Muscle layer of duodenum (tissue), 2 donors: ENCODE results near the gene BID.

ENCODE experiments used
- H3K27ac ChIP-seq: one replicate; pipeline ENCODE4 v1.7.0; 2013; ENCODE audit warnings: mild to moderate bottlenecking, low read length
- H3K27me3 ChIP-seq: one replicate; pipeline ENCODE4 v1.7.0; 2013; ENCODE audit warnings: low read depth, mild to moderate bottlenecking, control low read depth, low read length
- H3K36me3 ChIP-seq, 2 donors: one replicate each; pipeline ENCODE4 v1.7.0; 2013; ENCODE audit warnings: low read length in 2 of 2, control low read depth in 1 of 2, mild to moderate bottlenecking in 1 of 2; ENCODE audit not compliant: insufficient read depth in 2 of 2, control insufficient read depth in 1 of 2
- H3K4me1 ChIP-seq, 2 donors: one replicate each; pipeline ENCODE4 v1.7.0; 2013; ENCODE audit warnings: low read length in 2 of 2, mild to moderate bottlenecking in 2 of 2, control low read depth in 1 of 2, moderate library complexity in 1 of 2; ENCODE audit not compliant: insufficient read depth in 2 of 2, control insufficient read depth in 1 of 2
- H3K4me3 ChIP-seq, 2 donors: one replicate each; pipeline ENCODE4 v1.7.0; 2013; ENCODE audit warnings: low read length in 2 of 2, low read depth in 1 of 2, mild to moderate bottlenecking in 1 of 2
- H3K9me3 ChIP-seq, 2 donors: one replicate each; pipeline ENCODE4 v1.7.0; 2013; ENCODE audit warnings: low read length in 2 of 2, control low read depth in 1 of 2, mild to moderate bottlenecking in 1 of 2; ENCODE audit not compliant: control insufficient read depth in 1 of 2
- donor health status: healthy.

Gene BID

DNA sequence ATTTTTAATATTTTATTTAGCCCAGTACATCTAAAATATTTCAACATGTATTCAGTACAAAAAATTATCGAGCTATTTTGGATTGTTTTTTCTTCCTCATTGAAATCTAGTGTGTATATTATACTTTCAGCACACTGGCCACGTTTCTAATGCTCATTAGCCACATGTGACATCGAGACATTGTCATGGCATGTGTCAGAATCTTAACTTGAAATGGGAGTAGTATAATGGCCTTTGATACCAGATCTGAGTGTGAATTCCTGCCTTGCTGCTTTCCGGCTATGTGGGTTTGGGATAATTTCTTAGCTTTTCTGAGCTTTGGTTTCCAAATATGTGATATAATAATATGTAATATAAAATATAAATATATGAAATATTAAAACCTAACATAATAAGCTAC lies 81.4 kb downstream of the BID start:
- Histone ChIP-seq H3K27me3 (no peaks in the 10 kb centered on the region), H3K9me3 (no peaks in the 10 kb centered on the region), H3K27ac (no peak overlapping the region), H3K4me3 (no peak overlapping the region), H3K36me3 (peaks cover 10 to 12% of the 10 kb centered on the region in 2 donors), H3K4me1 (no peaks in the 10 kb centered on the region)

- peaks cover 0 to 7% of the 10 kb centered on the region in 2 donors for H3K36me3 ChIP-seq
- no peaks in the 10 kb centered on the region for H3K27me3 ChIP-seq
- H3K27ac ChIP-seq, result no peak overlapping the region
- no peak overlapping the region for H3K4me3 ChIP-seq
- H3K4me1 ChIP-seq, result no peaks in the 10 kb centered on the region
- no peaks in the 10 kb centered on the region for H3K9me3 ChIP-seq
These were observed 90.0 kb downstream of the BID start for GRCh38 chr22:17684245-17684644.
